ENCODE measurements around the gene FOLR2.

Gene FOLR2

GRCh38 chr11:72236083-72236697 is 19.6 kb downstream of the FOLR2 start:
- peak in 6 of 42 donors; percentile 4 to 31 (median 14) for DNase-seq
- intact Hi-C loops (cut with DNase I) = no loop called here

GRCh38 chr11:72236774-72237111 is 20.1 kb downstream of the FOLR2 start:
- intact Hi-C loops (cut with DNase I) = no loop called here

DNA sequence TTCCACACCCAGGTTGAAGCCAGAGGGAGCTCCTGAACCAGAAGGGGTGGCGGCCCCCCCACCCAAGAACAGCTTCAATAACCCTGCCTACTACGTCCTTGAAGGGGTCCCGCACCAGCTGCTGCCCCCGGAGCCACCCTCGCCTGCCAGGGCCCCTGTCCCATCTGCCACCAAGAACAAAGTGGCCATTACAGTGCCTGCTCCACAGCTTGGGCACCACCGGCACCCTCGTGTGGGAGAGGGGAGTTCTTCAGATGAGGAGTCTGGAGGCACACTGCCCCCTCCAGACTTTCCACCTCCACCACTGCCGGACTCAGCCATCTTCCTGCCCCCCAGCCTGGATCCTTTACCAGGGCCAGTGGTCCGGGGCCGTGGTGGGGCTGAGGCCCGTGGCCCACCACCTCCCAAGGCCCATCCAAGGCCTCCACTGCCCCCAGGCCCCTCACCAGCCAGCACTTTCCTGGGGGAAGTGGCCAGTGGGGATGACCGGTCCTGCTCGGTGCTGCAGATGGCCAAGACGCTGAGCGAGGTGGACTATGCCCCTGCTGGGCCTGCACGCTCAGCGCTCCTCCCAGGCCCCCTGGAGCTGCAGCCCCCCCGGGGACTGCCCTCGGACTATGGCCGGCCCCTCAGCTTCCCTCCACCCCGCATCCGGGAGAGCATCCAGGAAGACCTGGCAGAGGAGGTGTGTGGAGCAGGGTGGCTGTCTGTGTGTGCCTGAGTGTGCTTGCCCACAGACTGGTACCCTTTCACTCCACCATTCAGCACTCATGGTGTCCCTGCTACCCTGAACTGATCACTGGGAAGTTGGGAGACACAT is 20.7 kb downstream of the FOLR2 start:
- peak in 4 of 42 donors; percentile 21 to 32 (median 24) for DNase-seq
- intact Hi-C loops (cut with DNase I) = no loop called here

More at GRCh38 chr11:72236774-72237111, 20.1 kb downstream of the FOLR2 start:
- DNase-seq = peak in 1 of 42 donors; percentile 5

- peak in 26 of 42 donors; percentile 35 to 78 (median 52) for DNase-seq
- intact Hi-C loops (cut with DNase I) = no loop called here
These were observed 21.5 kb downstream of the FOLR2 start for GRCh38 chr11:72238040-72238450.

GRCh38 chr11:72238492-72239312 is 22.1 kb downstream of the FOLR2 start:
- DNase-seq = peak in 3 of 42 donors; percentile 29 to 40 (median 35)
- intact Hi-C loops (cut with DNase I) = no loop called here

DNA sequence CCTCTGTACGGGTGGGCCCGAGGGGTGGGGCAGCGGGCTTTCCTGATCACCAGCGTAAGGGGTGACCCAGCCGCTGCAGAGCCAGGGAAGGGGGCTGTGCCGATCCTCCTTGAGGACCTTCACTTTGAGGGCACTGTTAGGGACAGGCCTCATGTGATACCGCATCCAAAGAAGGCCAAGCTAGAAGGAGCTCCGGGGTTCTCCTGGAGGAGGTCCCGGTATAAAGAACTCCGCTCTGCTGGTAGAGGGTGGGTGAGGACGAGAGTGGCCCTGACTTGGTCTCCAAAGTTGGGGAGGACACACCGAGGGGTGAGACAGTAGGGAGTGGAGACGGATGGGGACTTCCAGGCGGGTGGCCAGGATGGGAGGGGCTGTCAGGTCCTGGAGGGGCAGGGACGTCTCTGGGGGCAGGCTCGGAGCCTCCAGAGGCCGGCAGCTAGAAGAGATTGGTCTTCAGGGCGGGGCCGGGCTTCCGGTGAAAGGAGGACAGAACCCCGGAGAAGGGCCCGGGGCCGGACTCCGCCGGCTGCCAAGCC is 22.8 kb downstream of the FOLR2 start:
- intact Hi-C loops (cut with DNase I) = no loop called here
- DNase-seq = peak in 6 of 42 donors; percentile 12 to 51 (median 36)

GRCh38 chr11:72239849-72240460 is 23.4 kb downstream of the FOLR2 start:
- intact Hi-C loops (cut with DNase I) = no loop called here
- peak in 8 of 42 donors; percentile 14 to 59 (median 34) for DNase-seq

DNA sequence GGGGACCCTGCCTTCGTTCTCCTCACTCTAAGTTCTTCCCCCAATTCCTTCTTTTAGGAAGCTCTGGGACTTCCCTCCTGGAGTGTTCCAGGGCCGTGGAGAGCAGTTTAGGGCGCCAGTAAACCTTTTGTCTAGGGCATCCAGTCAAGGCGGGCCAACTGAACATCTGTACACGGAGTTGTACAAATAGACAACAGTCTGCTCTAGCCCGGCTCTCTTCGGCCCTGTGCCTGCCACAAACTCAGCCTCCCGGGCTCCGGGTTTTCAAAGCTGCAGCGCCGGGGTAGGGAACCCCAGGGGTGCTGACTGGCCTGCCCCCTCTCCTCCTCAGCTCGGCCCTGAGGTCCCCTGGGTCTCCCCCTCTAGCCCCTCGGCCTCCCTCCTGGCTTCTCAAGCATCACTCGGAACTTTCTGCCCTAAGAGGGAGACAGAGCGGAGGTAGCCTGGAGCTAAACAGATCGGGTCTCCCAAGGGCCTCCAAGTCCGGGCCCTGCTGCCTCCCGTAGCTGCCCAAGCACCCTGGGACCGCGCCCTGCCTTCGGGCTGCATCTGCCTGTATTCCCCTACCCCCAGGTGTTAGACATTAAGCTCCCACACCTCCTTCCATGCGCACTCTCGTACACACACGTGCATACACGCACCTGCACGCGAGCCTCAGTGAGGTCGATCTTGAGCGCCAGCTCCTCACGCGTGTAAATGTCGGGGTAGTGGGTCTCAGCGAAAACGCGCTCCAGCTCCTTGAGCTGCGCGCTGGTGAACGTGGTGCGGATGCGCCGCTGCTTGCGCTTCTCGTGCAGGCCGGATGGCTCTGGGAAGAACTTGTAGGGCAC is 24.1 kb downstream of the FOLR2 start:
- peak in 2 of 42 donors; percentile 26 to 36 for DNase-seq
- intact Hi-C loops (cut with DNase I) = no loop called here

DNA sequence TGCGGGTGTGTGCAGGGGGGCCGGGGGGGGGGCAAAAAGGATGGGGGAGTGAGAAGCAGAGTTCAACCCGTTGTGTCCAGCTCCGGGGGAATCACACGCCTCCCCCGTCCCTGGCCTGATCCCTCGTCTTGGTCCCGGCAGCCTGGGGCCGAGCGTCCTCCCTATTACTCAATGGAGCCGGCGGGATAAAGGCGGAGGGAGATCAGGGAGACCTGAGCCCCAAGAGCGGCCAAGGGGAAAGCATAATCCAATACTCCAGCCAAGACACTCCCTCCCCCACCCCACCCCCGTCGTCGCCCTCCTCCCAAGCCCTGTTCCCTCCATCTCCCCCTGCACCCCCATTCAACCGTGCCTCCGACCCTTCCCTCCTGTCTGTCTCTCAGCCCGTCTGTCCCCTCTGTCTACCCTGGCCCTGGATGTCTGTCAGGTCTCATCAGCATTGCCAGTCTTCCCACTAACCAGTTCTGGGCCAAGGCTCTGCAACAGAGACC is 24.7 kb downstream of the FOLR2 start:
- intact Hi-C loops (cut with DNase I) = no loop called here
- peak in 1 of 42 donors; percentile 9 for DNase-seq

DNA sequence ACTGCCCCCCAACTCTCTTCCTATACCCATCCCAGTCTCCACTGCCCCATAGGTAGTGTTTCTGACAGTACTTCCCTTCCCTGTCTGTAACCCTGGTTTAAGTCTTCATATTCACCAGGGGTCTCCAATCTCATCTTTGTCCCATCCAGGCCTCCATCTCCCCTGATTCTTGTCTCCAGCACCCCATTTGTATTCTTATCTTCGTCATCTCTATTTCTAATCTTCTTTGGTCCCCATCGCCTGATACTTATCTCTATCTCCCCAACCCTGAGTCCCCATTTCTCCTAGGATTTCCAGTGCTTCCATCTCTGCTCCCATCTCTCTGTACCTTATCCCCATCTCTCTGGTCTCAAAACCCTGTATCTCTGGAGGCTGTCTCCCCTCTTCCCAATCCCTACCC is 25.5 kb downstream of the FOLR2 start:
- DNase-seq = no peak
- intact Hi-C loops (cut with DNase I) = no loop called here

GRCh38 chr11:72243173-72244059 is 26.8 kb downstream of the FOLR2 start:
- intact Hi-C loops (cut with DNase I) = no loop called here

DNA sequence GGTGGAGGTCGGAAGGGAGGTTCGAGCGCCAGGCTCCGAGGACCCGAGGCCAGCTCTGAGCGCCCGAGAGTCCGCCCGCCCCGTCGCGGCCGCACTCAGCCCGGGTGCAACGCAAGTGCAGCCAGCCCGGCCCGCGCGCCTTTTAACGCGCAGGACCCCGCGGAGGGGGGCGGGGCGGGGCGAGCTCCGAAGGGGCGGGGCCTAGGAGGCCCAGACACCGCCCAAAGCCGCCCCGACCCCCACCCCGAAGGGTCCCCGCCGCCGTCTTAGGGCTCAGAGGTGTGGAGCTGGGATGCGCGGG is 27.4 kb downstream of the FOLR2 start, which contains the start of gene PHOX2A:
PHOX2A (minus strand) TSS at position 117 of the 301 bp plus-strand sequence. CDS start 172 bp downstream, outside the sequence.
- DNase-seq = no peak
- intact Hi-C loops (cut with DNase I) = no loop called here

More at GRCh38 chr11:72243173-72244059, 26.8 kb downstream of the FOLR2 start:
- peak in 2 of 42 donors; percentile 16 to 21 for DNase-seq

DNA sequence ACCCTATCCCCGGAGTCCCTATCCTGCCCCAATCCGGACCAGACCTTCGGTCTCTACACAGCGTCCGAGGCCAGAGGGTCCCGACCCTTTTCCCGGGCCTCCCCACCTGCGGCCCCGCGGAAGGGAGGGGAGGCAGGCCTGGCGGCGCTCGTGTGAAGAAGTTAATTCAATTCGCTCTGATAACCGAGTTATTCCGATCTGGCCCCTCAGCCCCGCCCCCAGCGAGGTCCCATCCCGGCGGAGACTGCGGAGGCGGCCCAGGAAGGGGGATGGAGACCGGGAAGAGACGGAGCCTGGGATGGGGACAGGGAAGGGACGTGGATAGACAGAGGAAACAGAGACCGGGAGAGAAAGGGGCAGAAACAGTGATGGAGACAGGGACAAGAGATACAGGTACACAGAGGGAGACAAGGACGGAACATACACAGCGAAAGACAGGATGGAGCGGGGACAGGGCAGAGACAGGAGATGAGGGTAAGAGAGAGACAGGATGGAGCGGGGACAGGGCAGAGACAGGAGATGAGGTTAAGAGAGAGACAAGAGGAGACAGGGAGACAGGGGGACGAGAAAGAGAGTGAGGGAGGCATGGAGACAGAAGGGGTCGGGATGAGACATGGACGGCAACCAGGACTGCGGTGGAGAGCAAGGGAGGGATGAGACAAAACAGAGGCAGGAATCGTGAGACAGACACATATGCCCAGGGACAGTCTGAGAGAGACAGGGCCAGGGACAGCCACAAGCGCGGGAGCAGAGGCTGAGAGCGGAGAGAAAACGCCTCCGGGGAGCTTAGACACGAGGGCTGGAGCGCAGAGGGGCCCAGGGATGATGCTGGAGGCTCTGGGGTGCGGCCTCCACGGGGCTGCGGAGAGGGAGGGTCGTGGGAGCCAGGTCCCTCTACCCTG is 28.0 kb downstream of the FOLR2 start:
- DNase-seq = no peak
- intact Hi-C loops (cut with DNase I) = no loop called here

DNA sequence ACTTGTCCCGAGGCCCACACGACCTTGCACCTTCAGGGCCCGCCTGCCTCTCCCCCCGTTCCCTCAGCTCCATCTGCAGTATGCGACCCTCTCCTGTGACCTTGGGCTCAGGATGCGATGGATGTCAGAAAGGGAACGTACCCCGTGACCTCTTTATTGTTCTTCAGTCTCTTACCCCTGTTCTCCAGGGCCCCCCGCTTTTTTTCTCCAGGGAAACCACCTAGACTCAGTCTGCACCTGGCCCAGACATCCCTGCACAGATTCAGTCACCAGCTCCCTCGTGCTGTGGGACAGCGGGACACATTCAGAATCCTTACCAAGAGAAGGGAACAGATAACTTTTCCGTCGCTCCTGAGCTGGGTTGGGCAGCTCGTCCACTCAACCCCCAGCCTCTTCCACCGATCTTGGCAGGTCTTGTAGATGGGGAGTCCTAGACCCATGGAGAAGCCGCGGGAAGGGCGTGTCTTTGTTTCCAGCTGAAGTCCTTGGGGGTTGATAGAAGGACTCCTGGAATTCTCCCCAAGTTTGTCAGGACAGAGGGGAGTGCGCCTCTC is 28.7 kb downstream of the FOLR2 start:
- no peak for DNase-seq
- intact Hi-C loops (cut with DNase I) = no loop called here

- intact Hi-C loops (cut with DNase I) = no loop called here
These were observed 31.0 kb downstream of the FOLR2 start for GRCh38 chr11:72247584-72247983.

GRCh38 chr11:72249961-72250360 is 33.4 kb downstream of the FOLR2 start:
- peak in 1 of 42 donors; percentile 11 for DNase-seq
- intact Hi-C loops (cut with DNase I) = no loop called here

More at GRCh38 chr11:72247584-72247983, 31.0 kb downstream of the FOLR2 start:
- peak in 1 of 42 donors; percentile 10 for DNase-seq
